HG03521 (cell line): ENCODE measurements around the gene BNIP1.

Experiments
- ATAC-seq: cut with Tn5 transposase; IDR thresholded peaks from one replicate; pipeline ENCODE4 v1.9.1; 2021; ENCODE audit warnings: mild to moderate bottlenecking, moderate library complexity; ENCODE audit not compliant: unreplicated experiment

BNIP1 gene

GRCh38 chr5:173163219-173163618 lies 18.9 kb downstream of the BNIP1 start:
- ATAC-seq = no peak

GRCh38 chr5:173165177-173166016 lies 21.1 kb downstream of the BNIP1 start:
- no peak for ATAC-seq

- ATAC-seq = no peak
Observed at GRCh38 chr5:173172166-173172565, 27.8 kb downstream of the BNIP1 start.

- no peak for ATAC-seq
Observed at GRCh38 chr5:173175523-173175922, 31.2 kb downstream of the BNIP1 start.

DNA sequence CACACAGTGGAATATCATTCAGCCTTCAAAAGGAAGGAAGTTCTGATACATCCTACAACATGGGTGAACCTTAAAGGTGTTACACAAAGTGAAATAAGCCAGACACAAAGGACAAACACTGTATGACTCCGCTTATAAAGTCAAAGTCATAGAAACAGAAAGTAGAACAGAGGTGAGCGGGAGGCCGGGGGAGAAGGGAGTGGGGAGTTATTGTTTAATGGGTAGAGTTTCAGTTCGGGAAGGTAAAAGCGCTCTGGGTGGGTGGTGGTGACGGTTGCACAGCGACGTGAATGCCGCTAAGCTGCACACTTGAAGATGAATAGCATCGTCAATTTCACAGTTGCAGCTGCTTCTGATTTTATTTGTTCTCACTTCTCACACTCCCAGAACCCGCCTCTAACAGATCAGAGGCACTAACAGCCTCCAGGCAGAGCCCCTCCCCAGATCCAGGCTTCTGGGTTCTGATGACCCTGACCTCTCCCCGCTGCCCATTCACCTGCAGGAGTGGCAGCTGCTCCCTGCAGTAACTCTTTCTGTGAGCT lies 34.1 kb downstream of the BNIP1 start:
- ATAC-seq = no peak

DNA sequence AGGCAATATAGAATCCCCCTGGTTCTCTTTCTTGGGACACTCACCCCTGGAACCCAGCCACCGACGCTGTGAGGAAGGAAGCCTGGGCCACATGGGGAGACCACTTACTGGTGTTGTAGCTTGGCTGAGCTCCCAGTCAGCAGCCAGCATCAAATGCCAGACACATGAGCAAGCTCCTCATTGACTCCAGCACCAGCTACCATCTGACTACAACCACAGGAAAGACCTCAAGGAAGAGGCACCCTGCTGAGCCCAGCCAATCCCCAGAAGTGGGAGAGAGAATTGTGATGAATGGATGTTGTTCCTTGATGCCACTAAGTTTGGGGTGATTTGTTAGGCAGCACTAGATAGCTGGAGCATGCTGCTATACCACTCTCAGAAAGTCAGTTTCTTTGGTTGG lies 36.0 kb downstream of the BNIP1 start:
- ATAC-seq = no peak

DNA sequence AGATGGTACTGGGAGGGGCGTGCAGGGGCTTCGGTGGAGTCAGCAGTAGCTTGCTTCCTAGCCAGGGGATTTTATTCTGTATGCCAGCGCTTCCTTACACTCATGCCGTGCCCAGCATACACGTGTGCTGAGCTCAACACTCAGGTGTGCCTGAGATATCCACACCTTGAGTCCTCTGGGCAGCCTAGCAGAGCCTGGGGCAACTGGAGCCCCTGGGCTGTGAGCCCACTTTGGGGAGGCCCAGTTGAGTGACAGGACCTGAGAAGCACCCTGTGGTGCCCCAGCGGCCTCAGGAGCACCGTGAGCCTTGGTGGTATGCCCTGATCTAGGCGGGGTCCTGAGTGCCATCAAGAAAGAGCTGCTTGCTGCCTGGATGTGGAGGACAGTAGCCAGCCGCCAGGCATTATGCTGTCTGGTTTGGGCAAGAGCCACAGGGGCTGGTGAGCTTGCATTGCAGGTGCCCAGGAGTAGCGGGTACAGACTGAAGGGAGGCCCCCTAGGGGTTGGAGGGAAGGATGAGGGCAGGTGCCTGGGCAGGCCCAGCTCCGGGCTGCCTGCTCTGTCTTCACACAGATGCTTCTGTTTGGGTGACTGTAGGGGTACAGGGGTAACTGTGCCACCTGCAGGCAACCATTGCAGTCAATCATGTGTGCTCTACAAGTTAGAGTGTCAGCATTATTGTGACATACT lies 42.9 kb downstream of the BNIP1 start:
- ATAC-seq = peak; percentile 46

- ATAC-seq = no peak
Observed at GRCh38 chr5:173188280-173188679, 43.9 kb downstream of the BNIP1 start.

DNA sequence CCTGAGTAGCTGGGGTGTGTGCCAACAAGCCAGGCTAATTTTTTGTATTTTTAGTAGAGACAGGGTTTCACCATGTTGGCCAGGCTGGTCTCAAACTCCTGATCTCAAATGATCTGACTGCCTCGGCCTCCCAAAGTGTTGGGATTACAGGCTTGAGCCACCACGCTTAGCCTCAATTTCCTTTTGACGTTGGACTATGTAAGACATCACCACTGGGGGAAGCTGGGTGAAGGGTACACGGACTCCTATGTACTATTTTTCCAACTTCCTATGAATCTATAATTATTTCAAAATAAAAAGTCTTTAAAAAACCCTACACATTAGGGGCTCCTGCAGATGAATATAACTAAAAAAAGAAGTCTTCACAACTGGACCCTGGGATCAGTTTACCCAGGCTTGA lies 46.7 kb downstream of the BNIP1 start:
- no peak for ATAC-seq

DNA sequence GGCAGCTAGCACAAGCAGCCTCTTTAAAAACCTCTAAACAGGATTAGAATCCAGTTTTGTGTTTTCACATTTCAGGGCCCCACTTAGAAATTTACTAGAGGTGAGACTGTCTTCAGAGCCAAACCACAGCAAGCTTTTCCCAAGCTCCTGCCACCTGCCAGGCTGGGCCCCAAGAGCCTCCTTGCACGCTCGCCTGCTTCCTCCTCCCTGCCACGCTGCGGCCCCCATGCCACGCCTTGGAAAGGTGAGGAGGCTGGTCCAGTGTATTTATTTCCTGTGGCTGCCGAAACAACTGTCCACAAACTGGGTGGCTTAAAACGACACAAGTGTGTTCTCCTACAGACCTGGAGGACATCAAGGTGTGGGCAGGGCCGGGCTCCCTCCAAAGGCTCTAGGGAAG lies 47.2 kb downstream of the BNIP1 start:
- no peak for ATAC-seq

DNA sequence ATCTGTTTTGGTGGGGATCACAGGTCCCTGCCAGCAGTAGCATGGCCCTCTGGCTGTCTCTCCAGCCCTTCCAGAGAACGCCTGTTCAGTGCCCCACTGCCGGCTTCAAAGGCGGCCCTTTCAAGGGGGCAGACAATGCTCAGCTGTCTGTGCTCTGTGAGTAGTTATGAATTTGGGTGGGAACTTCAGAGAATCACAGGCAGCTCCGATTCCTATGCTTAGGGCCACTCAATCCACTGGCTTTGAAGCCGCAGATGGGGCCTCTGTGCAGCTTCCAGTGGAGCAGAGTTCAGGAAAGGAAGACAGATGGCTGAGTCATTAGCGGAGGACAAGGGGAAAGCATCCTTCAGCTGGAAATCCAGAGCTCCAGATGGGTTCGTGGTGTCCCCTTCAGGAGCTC lies 48.2 kb downstream of the BNIP1 start:
- ATAC-seq = no peak

GRCh38 chr5:173196133-173196952 lies 52.0 kb downstream of the BNIP1 start:
- no peak for ATAC-seq

DNA sequence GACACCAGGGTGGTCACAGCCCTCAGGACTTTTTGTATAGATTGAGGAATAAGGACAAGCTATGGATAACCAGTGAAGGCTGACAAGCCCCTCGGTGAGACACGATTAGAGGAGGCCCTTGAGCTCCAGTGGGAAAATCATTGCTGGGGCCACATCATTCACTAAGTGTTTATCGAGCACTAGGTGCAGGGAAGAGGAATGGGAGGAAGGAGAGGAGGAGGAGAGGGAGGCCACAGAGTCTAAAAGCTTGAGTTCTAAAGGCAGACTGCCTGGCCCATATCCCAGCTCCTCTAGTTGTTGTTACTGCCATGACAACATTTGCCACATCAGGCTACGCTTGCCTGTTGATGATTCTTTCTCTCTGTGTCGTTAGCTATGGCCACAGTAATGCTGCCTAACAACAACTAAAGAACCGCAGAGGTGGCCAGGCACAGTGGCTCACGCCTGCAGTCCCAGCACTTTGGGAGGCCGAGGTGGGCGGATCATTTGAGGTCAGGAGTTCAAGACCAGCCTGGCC lies 53.1 kb downstream of the BNIP1 start:
- ATAC-seq = no peak

- ATAC-seq = no peak
Observed at GRCh38 chr5:173198049-173198448, 53.7 kb downstream of the BNIP1 start.

DNA sequence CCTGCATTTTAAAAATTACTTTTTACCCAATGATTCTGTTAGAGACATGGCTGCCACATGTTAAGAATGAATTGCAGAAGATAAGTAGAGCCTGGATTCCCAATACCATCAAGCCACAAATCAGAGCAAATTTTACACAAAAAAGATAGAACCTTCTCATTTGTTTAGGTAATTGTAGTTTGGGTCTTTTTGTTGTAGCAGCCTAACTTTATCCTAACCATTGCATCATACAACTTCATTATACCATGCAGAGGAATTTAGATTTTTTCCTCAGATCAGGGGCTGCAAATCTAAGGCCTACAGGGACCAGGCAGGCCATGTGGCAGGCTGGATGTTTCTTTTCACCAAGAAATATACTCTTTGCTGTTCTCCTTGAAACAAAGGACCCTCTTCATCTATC lies 56.0 kb downstream of the BNIP1 start:
- no peak for ATAC-seq

DNA sequence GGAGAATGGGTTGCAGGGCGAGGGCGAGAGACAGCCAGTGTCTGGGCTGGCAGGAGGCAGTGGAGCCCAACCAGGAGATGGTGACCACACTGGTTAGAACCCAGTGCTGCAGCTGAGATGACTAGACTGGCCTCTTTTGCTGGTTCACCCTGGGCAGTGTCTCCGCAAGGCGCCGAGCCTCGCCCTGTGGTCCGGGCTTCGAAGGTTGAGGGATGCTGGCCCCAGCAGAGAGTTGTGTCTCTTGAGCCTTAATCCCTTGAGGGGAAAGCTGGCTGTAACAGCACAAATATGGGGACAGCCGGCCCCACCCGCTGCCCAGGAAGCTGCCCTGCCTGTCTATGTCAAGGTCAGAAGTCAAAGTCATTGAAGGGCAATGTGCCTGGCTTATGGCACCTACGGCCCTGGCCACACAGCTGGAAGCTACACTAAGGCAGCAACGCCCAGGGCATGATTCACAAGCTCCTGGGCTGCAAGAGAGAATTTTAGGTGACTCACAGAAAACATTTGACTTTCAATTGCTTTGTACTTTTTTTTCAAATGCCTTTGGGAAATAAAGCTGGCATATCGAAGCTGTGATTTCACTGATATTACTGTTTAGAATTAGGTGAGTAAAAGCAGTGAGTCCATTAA lies 57.4 kb downstream of the BNIP1 start:
- no peak for ATAC-seq

DNA sequence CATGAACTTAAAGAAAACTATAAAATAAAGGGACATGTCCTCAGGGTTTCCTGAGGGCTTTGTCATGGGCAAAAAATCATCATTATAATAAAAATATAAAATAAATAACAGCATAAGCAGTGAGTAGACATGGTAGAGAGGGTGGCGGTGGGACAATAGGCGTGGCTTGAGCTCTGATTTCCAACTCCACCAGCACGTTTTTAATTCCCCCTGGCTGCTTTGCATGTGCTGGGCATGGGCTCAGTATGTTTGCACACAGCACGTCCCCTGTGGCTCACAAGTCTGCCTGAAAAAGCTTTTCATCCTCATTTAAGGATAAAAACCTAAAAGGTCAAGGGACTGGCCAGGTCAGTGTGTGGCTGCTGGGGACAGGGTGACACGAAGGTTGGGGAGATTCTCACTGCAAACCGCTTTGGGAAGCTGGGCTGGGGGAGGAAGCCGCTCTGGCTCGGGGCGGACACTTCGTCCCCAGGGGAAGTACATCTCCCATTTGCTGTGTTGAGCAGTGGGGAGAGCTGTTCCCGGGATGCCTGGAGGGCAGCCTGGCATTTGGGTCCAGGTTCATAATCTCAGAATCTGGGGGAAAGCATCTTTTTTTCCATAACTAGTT lies 58.0 kb downstream of the BNIP1 start:
- ATAC-seq = no peak

DNA sequence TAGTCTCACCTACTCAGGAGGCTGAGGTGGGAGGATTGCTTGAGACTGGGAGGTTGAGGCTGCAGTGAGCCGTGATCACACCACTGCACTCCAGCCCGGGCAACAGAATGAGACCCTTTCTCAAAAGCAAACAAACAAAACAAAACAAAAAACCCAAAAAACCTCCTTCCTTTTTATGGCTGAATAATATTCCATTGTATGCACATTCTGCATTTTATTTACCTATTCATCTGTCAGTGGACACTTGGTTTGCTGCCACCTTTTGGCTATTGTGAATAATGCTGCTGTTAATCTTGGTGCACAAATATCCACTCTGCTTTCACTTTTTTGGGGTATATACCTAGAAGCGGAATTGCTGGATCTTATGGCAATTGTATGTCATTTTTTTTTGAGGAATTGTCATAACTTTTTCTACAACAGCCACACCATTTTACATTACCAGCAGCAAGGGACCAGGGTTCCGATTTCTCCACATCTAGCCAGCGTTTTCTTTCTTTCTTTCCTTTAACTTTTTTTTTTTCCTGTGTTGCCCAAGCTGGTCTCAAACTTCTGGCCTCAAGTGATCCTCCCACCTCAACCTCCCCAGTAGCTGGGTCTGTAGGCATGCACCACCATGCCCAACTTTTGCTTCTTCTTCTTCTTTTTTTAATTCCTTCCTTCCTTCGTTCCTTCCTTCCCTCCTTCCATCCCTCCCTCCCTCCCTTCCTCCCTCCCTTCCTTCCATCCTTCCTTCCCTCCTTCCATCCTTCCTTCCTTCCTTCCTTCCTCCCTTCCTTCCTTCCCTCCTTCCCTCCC lies 60.1 kb downstream of the BNIP1 start:
- ATAC-seq = no peak

GRCh38 chr5:173205916-173206315 lies 61.6 kb downstream of the BNIP1 start:
- ATAC-seq = no peak
